HG02763 (cell line): ENCODE measurements around the gene RNF212.

Experiments used
- ATAC-seq: cut with Tn5 transposase; IDR thresholded peaks from one replicate; pipeline ENCODE4 v1.9.1; 2021; ENCODE audit warnings: mild to moderate bottlenecking, moderate library complexity; ENCODE audit not compliant: unreplicated experiment

The RNF212 gene

DNA sequence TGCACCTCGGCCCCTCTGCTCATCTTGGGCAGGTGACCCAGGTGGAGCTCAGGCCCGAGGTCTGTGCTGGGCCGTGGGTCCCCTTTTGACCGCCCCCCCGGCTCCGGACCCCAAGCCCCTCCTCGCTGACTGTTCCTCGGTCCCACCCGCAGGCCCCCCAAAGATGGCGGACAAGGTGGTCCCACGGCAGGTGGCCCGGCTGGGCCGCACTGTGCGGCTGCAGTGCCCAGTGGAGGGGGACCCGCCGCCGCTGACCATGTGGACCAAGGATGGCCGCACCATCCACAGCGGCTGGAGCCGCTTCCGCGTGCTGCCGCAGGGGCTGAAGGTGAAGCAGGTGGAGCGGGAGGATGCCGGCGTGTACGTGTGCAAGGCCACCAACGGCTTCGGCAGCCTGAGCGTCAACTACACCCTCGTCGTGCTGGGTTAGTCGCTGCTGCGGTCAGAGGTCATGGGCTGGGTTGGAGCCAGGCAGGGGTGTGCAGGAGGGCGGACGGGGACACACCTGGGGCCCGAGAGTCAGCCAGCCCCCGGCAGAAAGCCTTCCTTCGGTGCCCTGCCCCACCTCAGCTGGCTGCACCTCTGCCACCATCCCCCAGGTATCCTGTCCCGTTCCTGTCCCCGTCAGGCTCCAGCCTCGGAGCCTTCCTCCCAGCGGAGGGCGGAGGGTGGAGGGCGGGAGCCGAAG lies 91.2 kb downstream of the RNF212 start:
- no peak for ATAC-seq
